ENCODE data around the gene SMG6. TPM values are rescaled to one million over a fixed set of nuclear protein-coding genes. Genes with fewer than 3 reads are reported as not detected.
A peak's percentile ranks its signal among the peaks of the same experiment; 100 is the strongest.

The SMG6 gene
- total and polyA plus RNA-seq, 2 donors (not counting 3 experiments of a cell fraction or from before 2014, with no cell fraction given): 40.1 to 42.2 TPM

GRCh38 chr17:2040942-2041560 lies 262.5 kb downstream of the SMG6 start:
- dilution Hi-C loops (cut with MboI; ENCODE audit: extremely low pct_ligation_motif_present, low sequenced_read_pairs) (no loop called here), intact Hi-C loops (cut with micrococcal nuclease) (loop anchor here (1.0 kb wide), 1 partner anchor 11 kb away; the partner anchor contains the start of gene DPH1)
- no peaks in the 10 kb centered on the region for H4K20me1 ChIP-seq (replicated peaks; ENCODE audit: control insufficient read depth, extremely low read depth, insufficient read depth, low read length)
- peak overlapping the region; percentile 86 for H3K4me2 ChIP-seq (ENCODE audit: insufficient read depth, low read length)
- H3K4me1 ChIP-seq (ENCODE audit: control insufficient read depth, extremely low read depth, insufficient read depth, low read length): peaks cover 7% of the 10 kb centered on the region
- peaks cover 8 to 25% of the 10 kb centered on the region in 2 experiments for H3K36me3 ChIP-seq (ENCODE audit: control insufficient read depth in 2 of 2, extremely low read depth in 1 of 2, insufficient read depth in 2 of 2, low read length in 2 of 2)
- DNase-seq (ENCODE audit: low read depth, low spot score): peak; percentile 46
- H3K9ac ChIP-seq (replicated peaks; ENCODE audit: extremely low read depth, insufficient read depth, low read length): peak overlapping the region; percentile 92
- no peaks in the 10 kb centered on the region for H3K9me3 ChIP-seq (replicated peaks; ENCODE audit: control insufficient read depth, insufficient read depth, low read length)
- TF ChIP-seq FOS (IDR thresholded peaks at IDR 0.05; ENCODE audit: borderline replicate concordance, insufficient read depth, low read length) (no peak), MAX (IDR thresholded peaks at IDR 0.05; ENCODE audit: insufficient read depth, insufficient read length) (no peak), GATA2 (IDR thresholded peaks at IDR 0.05; ENCODE audit: insufficient read depth, insufficient read length, low read depth, low read length) (no peak)
- TF ChIP-seq, protein P1, sequence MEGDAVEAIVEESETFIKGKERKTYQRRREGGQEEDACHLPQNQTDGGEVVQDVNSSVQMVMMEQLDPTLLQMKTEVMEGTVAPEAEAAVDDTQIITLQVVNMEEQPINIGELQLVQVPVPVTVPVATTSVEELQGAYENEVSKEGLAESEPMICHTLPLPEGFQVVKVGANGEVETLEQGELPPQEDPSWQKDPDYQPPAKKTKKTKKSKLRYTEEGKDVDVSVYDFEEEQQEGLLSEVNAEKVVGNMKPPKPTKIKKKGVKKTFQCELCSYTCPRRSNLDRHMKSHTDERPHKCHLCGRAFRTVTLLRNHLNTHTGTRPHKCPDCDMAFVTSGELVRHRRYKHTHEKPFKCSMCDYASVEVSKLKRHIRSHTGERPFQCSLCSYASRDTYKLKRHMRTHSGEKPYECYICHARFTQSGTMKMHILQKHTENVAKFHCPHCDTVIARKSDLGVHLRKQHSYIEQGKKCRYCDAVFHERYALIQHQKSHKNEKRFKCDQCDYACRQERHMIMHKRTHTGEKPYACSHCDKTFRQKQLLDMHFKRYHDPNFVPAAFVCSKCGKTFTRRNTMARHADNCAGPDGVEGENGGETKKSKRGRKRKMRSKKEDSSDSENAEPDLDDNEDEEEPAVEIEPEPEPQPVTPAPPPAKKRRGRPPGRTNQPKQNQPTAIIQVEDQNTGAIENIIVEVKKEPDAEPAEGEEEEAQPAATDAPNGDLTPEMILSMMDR (IDR thresholded peaks at IDR 0.05; ENCODE audit: extremely low read depth in 1 of 2, insufficient read depth in 1 of 2, low read depth in 1 of 2, low read length in 2 of 2): no peak
- peak overlapping the region; percentile 50 to 90 (median 80) for H3K4me3 ChIP-seq (replicated peaks in 1 of 3; ENCODE audit: insufficient read depth in 1 of 3, low read depth in 1 of 3, low read length in 3 of 3)
- H2AFZ ChIP-seq (ENCODE audit: low read depth, low read length): peak overlapping the region; percentile 95
- no peaks in the 10 kb centered on the region for H3K27me3 ChIP-seq (ENCODE audit: control insufficient read depth in 2 of 2, insufficient read depth in 2 of 2, low read length in 2 of 2)
- ChIA-PET POLR2A (no interaction called here), CTCF (interaction anchor here (0.8 to 2.7 kb wide), 4 partner anchors 14 to 204 kb away, joined by 3 to 20 read pairs (median 4); partner anchors contain the start of gene RTN4RL1)
- peaks cover 17% of the 10 kb centered on the region for H3K79me2 ChIP-seq (ENCODE audit: control insufficient read depth, insufficient read depth, low read length)
- FAIRE-seq: no peak
- H3K27ac ChIP-seq (ENCODE audit: insufficient read depth, low read depth, low read length): no peak overlapping the region
- no TSS peak for BruUV-seq (replicated peaks)
- H3K9me1 ChIP-seq (replicated peaks; ENCODE audit: control insufficient read depth, extremely low read depth, insufficient read depth, low read length): no peaks in the 10 kb centered on the region
